Measurements from ENCODE around the gene SHROOM4. TPM values are rescaled to one million over a fixed set of nuclear protein-coding genes. Genes with fewer than 3 reads are reported as not detected.

Gene SHROOM4
- total RNA-seq, 1 experiment from 2014 or later: 2.1 TPM

GRCh38 chrX:50818986-50819385 is 5.0 kb upstream of the SHROOM4 start:
- Histone ChIP-seq H2BK20ac (ENCODE audit: low read depth, low read length, poor library complexity, severe bottlenecking) (no peak overlapping the region), H3K27me3 (ENCODE audit: insufficient read depth, low read length) (no peaks in the 10 kb centered on the region), H4K20me1 (ENCODE audit: control insufficient read depth, insufficient read depth, insufficient read length) (no peaks in the 10 kb centered on the region), H2BK15ac (ENCODE audit: low read depth, low read length) (no peak overlapping the region), H3K23me2 (ENCODE audit: insufficient read length, low read depth, low read length, poor library complexity, severe bottlenecking) (no peaks in the 10 kb centered on the region), H2AFZ (ENCODE audit: low read length) (no peak overlapping the region), H3K4me2 (ENCODE audit: insufficient read depth, insufficient read length, low read length) (no peak overlapping the region), H4K8ac (replicated peaks; ENCODE audit: insufficient read length, low read depth, low read length) (no peak overlapping the region), H4K91ac (ENCODE audit: insufficient read length, low read depth, low read length) (no peak overlapping the region), H2AK5ac (ENCODE audit: insufficient read length, low read length) (no peak overlapping the region), H3T11ph (ENCODE audit: low read length) (no peak overlapping the region), H3K27ac (ENCODE audit: insufficient read length, low read depth, low read length) (no peak overlapping the region), H3K9ac (ENCODE audit: extremely low read depth, insufficient read length, low read length) (no peak overlapping the region), H3K9me3 (ENCODE audit: control insufficient read depth, low read depth, low read length) (no peaks in the 10 kb centered on the region), H3K56ac (ENCODE audit: insufficient read length, low read depth, low read length) (no peak overlapping the region), H3K79me2 (ENCODE audit: insufficient read depth, low read length) (no peaks in the 10 kb centered on the region), H2BK120ac (ENCODE audit: low read depth, low read length, poor library complexity, severe bottlenecking) (no peak overlapping the region), H3K23ac (ENCODE audit: insufficient read length, low read depth, low read length) (no peak overlapping the region), H2BK12ac (ENCODE audit: insufficient read length, low read depth, low read length) (no peak overlapping the region), H3K79me1 (ENCODE audit: insufficient read depth, low read depth, low read length, poor library complexity, severe bottlenecking) (no peaks in the 10 kb centered on the region), H3K14ac (ENCODE audit: insufficient read depth, low read length) (no peak overlapping the region), H3K4me1 (ENCODE audit: insufficient read depth, low read length) (0 out of 2 replicates have a peak, but pooled peaks cover 3% of the 10 kb centered on the region), H2BK5ac (ENCODE audit: insufficient read length, low read length) (no peak overlapping the region), H4K5ac (ENCODE audit: insufficient read length, low read depth, low read length) (no peak overlapping the region), H3K4ac (ENCODE audit: low read depth, low read length) (no peak overlapping the region), H3K18ac (ENCODE audit: insufficient read length, low read depth, low read length) (no peak overlapping the region)
- Mint-ChIP-seq H3K27me3 (ENCODE audit: low read depth) (peaks cover 1% of the 10 kb centered on the region; the same call in 1 of the 2 replicates), H3K27ac (no peak overlapping the region), H3K4me3 (no peak overlapping the region), H3K36me3 (ENCODE audit: insufficient read depth in 1 of 3, low read depth in 3 of 3) (0 out of 7 replicates have a peak, but pooled peaks cover 0 to 2% (median 0%) of the 10 kb centered on the region in 3 experiments), H3K4me1 (peaks cover 6% of the 10 kb centered on the region in 2 experiments; a peak in 3 of 4 replicates), H3K9me3 (peaks cover 57 to 66% of the 10 kb centered on the region in 2 experiments)
- WGBS (ENCODE audit: extremely low coverage, insufficient read length, low lambda C conversion rate): no CpG with 5 or more reads among the region's 1 CpG
- no peak for DNase-seq
- no peak for TF ChIP-seq CTCF (conservative IDR thresholded peaks at IDR 0.05)
